PC-3 (cell line): ENCODE data around the gene MAP2K1. TPM values are rescaled to one million over a fixed set of nuclear protein-coding genes. Genes with fewer than 3 reads are reported as not detected.

Source experiments
- ATAC-seq: fragments of 200-7000 bp; cut with Tn5 transposase; 2 replicates; pipeline ENCODE4 v1.9.1; 2020; ENCODE audit warnings: mild to moderate bottlenecking, moderate library complexity
- BruUV-seq: library from RNA; stranded (reverse); fragments of 400-500 nt; replicated peaks from 2 replicates; lab custom pipeline; 2021; lab: Mats Ljungman, UMichigan
- CTCF ChIA-PET: fragments of 300-600 bp; sonication (Branson Sonifier 250); formaldehyde crosslinking; loops from one replicate; lab custom pipeline; 2022; ENCODE audit warnings: antibody characterized with exemption; lab: Charles Lee
- POLR2A ChIA-PET: fragments of 300-600 bp; sonication (Branson Sonifier 250); formaldehyde crosslinking; loops from one replicate; lab custom pipeline; 2022; ENCODE audit warnings: antibody characterized with exemption; ENCODE audit not compliant: unreplicated experiment; lab: Charles Lee
- DNase-seq: peaks from one replicate; pipeline ENCODE4 v3.0.0-alpha.2; 2015
- H2AFZ ChIP-seq: fragments of 300-600 bp; sonication (generic); 2 replicates; pipeline ENCODE4 v1.6.0; 2016; ENCODE audit warnings: antibody characterized with exemption, low read length
- H3F3A ChIP-seq: fragments of 300-600 bp; sonication (generic); one replicate; pipeline ENCODE4 v1.6.0; 2017; ENCODE audit warnings: antibody characterized with exemption, low read length, control low read depth, mild to moderate bottlenecking; ENCODE audit not compliant: unreplicated experiment
- H3K27ac ChIP-seq: fragments of 300-600 bp; sonication (generic); 2 replicates; pipeline ENCODE4 v1.5.1; 2016; ENCODE audit warnings: mild to moderate bottlenecking, low read length
- H3K27me3 ChIP-seq: fragments of 300-600 bp; sonication (generic); 2 replicates; pipeline ENCODE4 v1.6.1; 2016; ENCODE audit warnings: low read length, mixed read lengths
- H3K36me3 ChIP-seq: fragments of 300-600 bp; sonication (generic); 2 replicates; pipeline ENCODE4 v1.6.1; 2016; ENCODE audit warnings: low read depth, mixed run types, low read length, mixed read lengths
- H3K4me1 ChIP-seq: fragments of 300-600 bp; sonication (generic); 2 replicates; pipeline ENCODE4 v1.5.1; 2016; ENCODE audit warnings: low read length; ENCODE audit not compliant: insufficient read depth
- H3K4me2 ChIP-seq: fragments of 300-600 bp; sonication (generic); 2 replicates; pipeline ENCODE4 v1.6.0; 2016; ENCODE audit warnings: low read length
- H3K4me3 ChIP-seq: fragments of 300-600 bp; sonication (generic); 2 replicates; pipeline ENCODE4 v1.5.1; 2016; ENCODE audit warnings: mild to moderate bottlenecking, low read length, mixed read lengths
- H3K79me2 ChIP-seq: fragments of 300-600 bp; sonication (generic); 2 replicates; pipeline ENCODE4 v1.6.1; 2017; ENCODE audit warnings: low read length, mixed read lengths
- H3K9ac ChIP-seq: fragments of 300-600 bp; sonication (generic); 2 replicates; pipeline ENCODE4 v1.6.0; 2016; ENCODE audit warnings: mild to moderate bottlenecking, low read length
- H3K9me2 ChIP-seq: fragments of 300-600 bp; sonication (generic); replicated peaks from 2 replicates; pipeline ENCODE4 v1.6.1; 2016; ENCODE audit warnings: mixed run types, low read length, mixed read lengths
- H3K9me3 ChIP-seq: fragments of 300-600 bp; sonication (generic); 2 replicates; pipeline ENCODE4 v1.6.1; 2016; ENCODE audit warnings: low read length, mixed read lengths
- H4K20me1 ChIP-seq: fragments of 300-600 bp; sonication (generic); 2 replicates; pipeline ENCODE4 v1.6.1; 2016; ENCODE audit warnings: low read length, mixed read lengths
- CTCF ChIP-seq: fragments of 300-600 bp; sonication (generic); conservative IDR thresholded peaks from 2 replicates; pipeline ENCODE4 v1.5.1; 2017; ENCODE audit warnings: antibody characterized with exemption, low read depth, mild to moderate bottlenecking, low read length
- EZH2 ChIP-seq: fragments of 300-600 bp; sonication (generic); IDR thresholded peaks from one replicate; pipeline ENCODE4 v1.6.1; 2017; ENCODE audit warnings: antibody characterized with exemption, mild to moderate bottlenecking, low read length; ENCODE audit not compliant: unreplicated experiment
- EZH2phosphoT487 ChIP-seq: fragments of 300-600 bp; sonication (generic); IDR thresholded peaks from 2 replicates; pipeline ENCODE4 v1.6.1; 2018; ENCODE audit warnings: mild to moderate bottlenecking, antibody characterized with exemption, low read length, borderline replicate concordance
- intact Hi-C: fragments of 100-400 bp; cut with micrococcal nuclease; formaldehyde crosslinking; loops from 2 replicates; pipeline ENCODE4 v1.9.0; 2023
- total RNA-seq: library from RNA; depleted of rRNA; stranded (reverse); fragments of >200 nt; gene quantifications from 2 replicates; pipeline ENCODE4 v1.2.3, GENCODE V29; 2014

MAP2K1 gene
- total RNA-seq, 1 experiment from 2014 or later: 35.5 TPM

- Histone ChIP-seq H3K4me2 (no peak overlapping the region), H3K4me3 (no peak overlapping the region), H3K4me1 (peaks cover 12% of the 10 kb centered on the region), H3K9me3 (no peaks in the 10 kb centered on the region), H2AFZ (no peak overlapping the region), H3F3A (peaks cover 4% of the 10 kb centered on the region), H3K9ac (no peak overlapping the region), H3K27ac (no peak overlapping the region), H4K20me1 (no peaks in the 10 kb centered on the region), H3K79me2 (no peaks in the 10 kb centered on the region), H3K27me3 (no peaks in the 10 kb centered on the region), H3K9me2 (no peaks in the 10 kb centered on the region), H3K36me3 (no peaks in the 10 kb centered on the region)
- DNase-seq (no peak), ATAC-seq (no peak)
- intact Hi-C loops: no loop called here
- POLR2A ChIA-PET: no interaction called here
- no TSS peak for BruUV-seq
- no peak for TF ChIP-seq EZH2
- no peak for TF ChIP-seq EZH2phosphoT487
- no peak for TF ChIP-seq CTCF
- CTCF ChIA-PET: no interaction called here
Measured at GRCh38 chr15:66362776-66363175, 23.9 kb upstream of the MAP2K1 start.

GRCh38 chr15:66364944-66365528 is 21.7 kb upstream of the MAP2K1 start:
- ChIA-PET CTCF (no interaction called here), POLR2A (no interaction called here)
- Histone ChIP-seq H2AFZ (no peak overlapping the region), H3K4me2 (no peak overlapping the region), H3K36me3 (no peaks in the 10 kb centered on the region), H4K20me1 (no peaks in the 10 kb centered on the region), H3K4me3 (no peak overlapping the region), H3K79me2 (no peaks in the 10 kb centered on the region), H3K9ac (no peak overlapping the region), H3K27me3 (no peaks in the 10 kb centered on the region), H3F3A (no peaks in the 10 kb centered on the region), H3K9me2 (no peaks in the 10 kb centered on the region), H3K4me1 (peaks cover 11% of the 10 kb centered on the region), H3K9me3 (no peaks in the 10 kb centered on the region), H3K27ac (no peak overlapping the region)
- DNase-seq (no peak), ATAC-seq (no peak)
- TF ChIP-seq EZH2 (no peak), CTCF (no peak), EZH2phosphoT487 (no peak)
- BruUV-seq: no TSS peak
- intact Hi-C loops: no loop called here
